SK-N-MC (cell line): ENCODE data around the gene PANK1.
A peak's percentile ranks its signal among the peaks of the same experiment; 100 is the strongest.

Source experiments
- DNase-seq: peaks from one replicate; pipeline ENCODE4 v3.0.0-alpha.2; 2011; ENCODE audit warnings: low read depth, low spot score
- H3K27ac ChIP-seq: fragments of 200-600 bp; sonication (generic); 2 replicates; pipeline ENCODE4 v1.5.1; 2016; ENCODE audit warnings: mixed run types
- H3K36me3 ChIP-seq: fragments of 200-600 bp; sonication (generic); 2 replicates; pipeline ENCODE4 v1.6.1; 2017; ENCODE audit warnings: antibody characterized with exemption, low read length, mixed read lengths; ENCODE audit not compliant: insufficient read depth
- H3K4me3 ChIP-seq: fragments of 200-600 bp; sonication (generic); 2 replicates; pipeline ENCODE4 v1.5.1; 2016
- H3K9ac ChIP-seq: fragments of 200-600 bp; sonication (generic); 2 replicates; pipeline ENCODE4 v1.8.0; 2017; ENCODE audit warnings: mixed run types, mixed read lengths; ENCODE audit not compliant: insufficient read length
- H3K9me3 ChIP-seq: fragments of 200-600 bp; sonication (generic); 2 replicates; pipeline ENCODE4 v1.6.1; 2017; ENCODE audit warnings: low read depth, mild to moderate bottlenecking, antibody characterized with exemption, low read length, moderate library complexity, mixed read lengths
- EZH2 ChIP-seq: fragments of 200-600 bp; sonication (generic); IDR thresholded peaks from one replicate; pipeline ENCODE4 v1.6.1; 2017; ENCODE audit warnings: antibody characterized with exemption
- FOXP2 ChIP-seq: optimal IDR thresholded peaks from 2 replicates; pipeline ENCODE3; 2011; ENCODE audit warnings: mild to moderate bottlenecking, moderate library complexity; ENCODE audit not compliant: insufficient read depth; ENCODE audit errors: extremely low read length, control extremely low read depth
- POLR2AphosphoS5 ChIP-seq: IDR thresholded peaks from 2 replicates; pipeline ENCODE4 v1.6.1; 2012; ENCODE audit warnings: mild to moderate bottlenecking, low read depth, low read length, borderline replicate concordance

Gene PANK1

DNA sequence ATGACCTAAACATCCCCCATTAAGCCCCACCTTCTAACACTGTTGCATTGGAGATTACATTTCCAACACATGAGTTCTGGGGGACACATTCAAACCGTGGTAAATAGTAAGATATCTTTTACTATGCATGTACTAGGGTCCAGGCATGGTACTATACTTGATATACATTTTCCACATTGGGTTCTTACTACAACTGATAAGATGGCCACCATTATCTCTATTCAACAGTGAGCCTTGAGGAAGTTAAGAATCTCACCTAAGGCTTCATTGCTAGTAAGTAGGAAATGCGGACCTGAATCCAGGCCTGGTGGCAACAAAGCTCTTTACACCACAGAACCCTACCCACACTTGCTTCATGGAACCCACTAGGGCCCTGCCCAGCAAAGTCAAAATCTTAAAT is 5.7 kb downstream of the PANK1 start:
- Histone ChIP-seq H3K36me3 (no peaks in the 10 kb centered on the region), H3K9me3 (no peaks in the 10 kb centered on the region), H3K4me3 (no peak overlapping the region), H3K27ac (no peak overlapping the region), H3K9ac (no peak overlapping the region)
- no peak for DNase-seq
- no peak for TF ChIP-seq EZH2
- no peak for TF ChIP-seq POLR2AphosphoS5
- no peak for TF ChIP-seq FOXP2

DNA sequence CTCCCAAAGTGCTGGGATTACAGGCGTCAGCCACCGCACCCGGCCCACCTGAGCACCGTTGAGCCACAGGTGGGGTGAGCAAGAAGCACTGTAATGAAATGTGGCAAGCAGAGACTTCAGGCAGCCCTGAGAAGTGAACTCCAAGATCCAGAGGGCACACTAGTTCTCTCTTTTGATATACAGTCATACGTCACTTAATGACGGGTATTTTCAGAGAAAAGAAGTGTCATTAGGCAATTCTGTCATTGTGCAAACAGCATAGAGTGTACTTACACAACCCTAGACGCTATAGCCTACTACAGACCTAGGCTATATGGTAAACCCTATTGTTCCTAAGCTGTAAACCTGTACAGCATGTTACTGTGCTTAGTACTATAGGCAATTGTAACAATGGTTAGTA is 7.9 kb downstream of the PANK1 start:
- Histone ChIP-seq H3K4me3 (no peak overlapping the region), H3K9me3 (no peaks in the 10 kb centered on the region), H3K27ac (no peak overlapping the region), H3K36me3 (no peaks in the 10 kb centered on the region), H3K9ac (no peak overlapping the region)
- no peak for DNase-seq
- TF ChIP-seq FOXP2 (no peak), POLR2AphosphoS5 (no peak), EZH2 (no peak)

DNA sequence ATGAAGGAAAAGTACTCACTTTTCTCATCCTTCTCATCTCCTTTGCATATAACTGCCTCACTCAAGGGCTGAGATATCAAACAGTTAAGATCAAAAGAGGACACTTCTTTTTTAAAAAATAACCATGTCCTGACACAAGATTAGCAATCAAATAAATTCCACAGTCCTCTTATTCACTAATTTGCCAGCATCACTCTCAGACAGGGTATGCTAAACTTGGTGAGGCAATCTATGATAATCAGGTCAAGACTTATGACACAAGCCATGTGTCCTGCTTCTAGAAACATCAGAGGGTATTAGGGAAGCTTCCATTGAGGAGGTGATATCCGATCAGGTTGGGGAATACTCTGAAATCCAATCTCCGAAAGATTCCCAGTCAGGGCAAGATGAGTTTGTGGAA is 10.4 kb downstream of the PANK1 start:
- DNase-seq, result no peak
- no peak overlapping the region for H3K9ac ChIP-seq
- TF ChIP-seq EZH2, result no peak
- no peak for TF ChIP-seq POLR2AphosphoS5
- TF ChIP-seq FOXP2, result no peak
- no peak overlapping the region for H3K4me3 ChIP-seq
- no peaks in the 10 kb centered on the region for H3K9me3 ChIP-seq
- H3K36me3 ChIP-seq, result no peaks in the 10 kb centered on the region
- no peak overlapping the region for H3K27ac ChIP-seq

DNA sequence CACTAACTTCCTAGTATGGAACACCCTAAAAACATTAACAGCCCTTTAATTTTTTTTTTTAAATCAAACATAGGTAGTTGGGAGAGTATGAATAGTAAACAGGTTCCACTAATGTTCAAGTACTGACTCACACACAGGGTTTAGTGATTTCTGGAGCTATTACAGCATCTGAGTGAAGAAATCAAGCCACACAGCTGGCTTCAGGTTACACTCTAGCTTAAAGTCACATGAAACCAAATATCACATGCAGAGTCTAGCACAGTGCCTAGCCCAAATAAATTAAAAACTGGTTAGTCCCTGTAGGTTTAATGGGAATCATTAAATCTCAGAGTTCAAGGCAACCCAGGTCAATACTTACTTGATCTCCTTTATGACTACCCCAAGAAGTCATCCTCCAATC is 11.6 kb downstream of the PANK1 start:
- TF ChIP-seq FOXP2, result no peak
- TF ChIP-seq EZH2, result no peak
- DNase-seq, result no peak
- Histone ChIP-seq H3K9ac (no peak overlapping the region), H3K36me3 (no peaks in the 10 kb centered on the region), H3K4me3 (no peak overlapping the region), H3K9me3 (no peaks in the 10 kb centered on the region), H3K27ac (no peak overlapping the region)

DNA sequence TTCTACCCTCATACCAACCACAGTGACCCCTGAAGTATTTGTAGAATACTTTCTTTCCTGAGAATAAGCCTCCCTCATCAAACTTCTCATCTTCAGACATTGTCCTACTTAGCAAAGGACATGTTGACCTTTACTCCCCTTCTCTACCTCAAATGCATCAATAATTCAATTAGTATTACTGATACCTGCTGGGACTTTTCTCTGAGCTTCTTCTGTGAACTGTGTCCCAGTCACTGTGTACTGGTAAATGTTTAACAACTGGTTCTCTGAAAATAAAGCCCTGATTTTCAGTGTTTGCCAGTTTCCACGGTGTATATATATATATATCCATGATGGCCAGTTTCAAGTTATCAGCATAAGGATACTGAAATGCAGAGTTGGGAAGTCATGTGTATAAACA is 12.2 kb downstream of the PANK1 start:
- Histone ChIP-seq H3K27ac (no peak overlapping the region), H3K36me3 (no peaks in the 10 kb centered on the region), H3K9ac (no peak overlapping the region), H3K4me3 (no peak overlapping the region), H3K9me3 (no peaks in the 10 kb centered on the region)
- TF ChIP-seq FOXP2, result no peak
- TF ChIP-seq EZH2, result no peak
- no peak for TF ChIP-seq POLR2AphosphoS5
- no peak for DNase-seq

DNA sequence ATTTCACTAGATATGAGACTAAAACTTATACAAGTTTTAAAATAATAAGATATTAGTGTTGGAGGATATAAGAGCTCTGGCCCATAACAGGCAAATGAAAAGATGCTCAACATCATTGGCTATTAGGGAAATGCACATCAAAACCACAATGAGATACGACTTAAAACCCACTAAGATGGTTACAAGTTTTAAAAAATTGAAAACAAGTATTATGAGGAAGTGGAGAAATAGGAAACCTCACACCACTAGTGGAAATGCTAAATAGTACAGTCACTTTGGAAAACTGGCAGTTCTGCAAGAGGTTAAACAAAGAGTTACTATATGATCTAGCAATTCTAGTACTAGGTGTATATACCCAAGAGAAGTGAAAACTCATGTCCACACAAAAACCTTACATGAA is 17.2 kb downstream of the PANK1 start:
- TF ChIP-seq EZH2 (no peak), POLR2AphosphoS5 (no peak), FOXP2 (no peak)
- Histone ChIP-seq H3K4me3 (no peak overlapping the region), H3K9ac (no peak overlapping the region), H3K27ac (no peak overlapping the region), H3K36me3 (no peaks in the 10 kb centered on the region), H3K9me3 (no peaks in the 10 kb centered on the region)
- no peak for DNase-seq

DNA sequence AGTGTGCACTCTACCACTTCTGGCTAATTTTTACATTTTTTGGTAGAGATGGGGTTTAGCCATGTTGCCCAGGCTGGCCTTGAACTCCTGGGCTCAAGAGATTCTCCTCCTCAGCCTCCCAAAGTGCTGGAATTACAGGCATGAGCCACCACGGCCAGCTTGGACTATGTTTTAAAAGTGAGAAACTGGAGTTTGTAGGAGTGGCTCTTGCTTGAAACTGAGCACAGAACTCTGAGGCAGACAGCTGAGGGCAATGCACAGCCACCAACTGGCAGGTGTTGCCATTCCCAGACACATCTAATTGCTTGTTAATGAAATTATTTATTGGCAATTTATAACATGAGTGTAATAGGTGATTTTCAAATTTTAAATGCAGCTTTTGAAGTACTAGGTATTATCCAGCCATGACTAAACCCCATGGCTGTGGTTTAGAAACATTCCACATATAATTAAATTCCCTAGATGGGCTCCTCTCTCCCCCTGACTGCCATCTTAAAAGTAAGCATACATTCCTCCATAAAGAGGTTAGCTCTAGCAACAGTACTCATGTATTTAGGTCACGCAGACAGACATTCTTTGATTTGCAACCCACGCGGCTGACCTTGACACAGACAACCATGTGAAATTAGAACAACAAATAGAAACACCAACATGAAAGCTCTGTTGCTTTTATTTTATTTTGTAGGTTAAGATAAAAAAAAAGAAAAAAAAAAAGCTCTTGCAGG is 19.8 kb downstream of the PANK1 start:
- DNase-seq, result no peak
- no peak for TF ChIP-seq EZH2
- no peak for TF ChIP-seq POLR2AphosphoS5
- no peak for TF ChIP-seq FOXP2
- Histone ChIP-seq H3K4me3 (no peak overlapping the region), H3K36me3 (no peaks in the 10 kb centered on the region), H3K9me3 (no peaks in the 10 kb centered on the region), H3K27ac (no peak overlapping the region), H3K9ac (no peak overlapping the region)

DNA sequence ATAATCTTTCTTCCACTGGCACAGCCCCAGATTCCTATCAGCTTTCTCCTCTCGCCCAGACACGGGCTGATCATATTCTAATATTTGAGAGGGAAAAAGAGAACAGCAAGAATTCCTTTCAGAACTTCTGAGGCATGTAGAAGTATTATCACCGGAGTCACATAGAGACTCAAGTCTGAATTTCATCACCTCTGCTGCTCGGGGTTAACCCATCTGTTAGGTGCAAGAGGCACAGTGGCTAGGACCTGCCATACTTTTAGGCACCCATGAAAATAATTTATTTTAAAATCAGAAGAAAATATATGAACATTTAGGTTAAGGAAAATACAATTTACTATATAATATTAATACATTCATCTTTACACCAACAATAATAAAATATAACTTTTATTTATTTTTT is 21.0 kb downstream of the PANK1 start:
- no peak for DNase-seq
- no peak overlapping the region for H3K4me3 ChIP-seq
- H3K36me3 ChIP-seq, result no peaks in the 10 kb centered on the region
- TF ChIP-seq FOXP2, result no peak
- no peak for TF ChIP-seq POLR2AphosphoS5
- no peak for TF ChIP-seq EZH2
- H3K27ac ChIP-seq, result no peak overlapping the region
- H3K9ac ChIP-seq, result no peak overlapping the region
- no peaks in the 10 kb centered on the region for H3K9me3 ChIP-seq

DNA sequence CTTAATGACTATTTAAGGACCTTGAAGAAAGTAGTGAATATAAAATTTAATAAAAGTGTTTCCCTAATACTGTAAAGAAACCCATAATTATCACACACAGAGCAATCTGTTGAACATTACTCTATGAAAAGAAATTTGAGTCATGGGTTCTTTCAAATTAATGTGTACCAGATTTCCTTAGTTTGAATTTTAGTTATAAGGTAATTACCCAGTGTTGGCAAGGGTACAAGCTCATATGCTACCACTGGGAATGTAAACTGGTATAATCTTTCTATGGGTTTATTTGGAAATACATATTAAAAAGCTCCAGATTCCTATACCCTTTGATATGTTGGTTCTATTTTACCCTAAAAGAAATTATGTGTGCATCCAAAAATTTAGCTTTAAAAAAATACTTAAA is 22.9 kb downstream of the PANK1 start:
- peak; percentile 28 for DNase-seq
- Histone ChIP-seq H3K36me3 (no peaks in the 10 kb centered on the region), H3K27ac (no peak overlapping the region), H3K4me3 (no peak overlapping the region), H3K9ac (no peak overlapping the region), H3K9me3 (no peaks in the 10 kb centered on the region)
- TF ChIP-seq POLR2AphosphoS5 (no peak), FOXP2 (no peak), EZH2 (no peak)
